Activated CD8-positive, alpha-beta memory T cell treated with anti-CD3 and anti-CD28 coated beads, Interleukin-2, amount 10 ng/mL, durations not matched to agents 7 days and 5 days (primary cell): ENCODE data around the gene STPG4. TPM values are rescaled to one million over a fixed set of nuclear protein-coding genes. Genes with fewer than 3 reads are reported as not detected.

ENCODE experiments used
- ATAC-seq: fragments of 150-1000 bp; cut with Tn5 transposase; one replicate; pipeline ENCODE4 v1.10.0; 2021; ENCODE audit warnings: moderate library complexity
- CTCF ChIA-PET: fragments of 350-600 bp; sonication (Branson Sonifier 250); formaldehyde crosslinking; loops from one replicate; lab custom pipeline; 2021; ENCODE audit warnings: antibody characterized with exemption; lab: Charles Lee
- DNase-seq: peaks from one replicate; pipeline ENCODE4 v3.0.0-alpha.2; 2020
- H3K27ac Mint-ChIP-seq: one replicate; pipeline ENCODE4 v1.8.0; 2021; ENCODE audit warnings: mild to moderate bottlenecking, mixed read lengths
- H3K27me3 Mint-ChIP-seq: one replicate; pipeline ENCODE4 v1.8.0; 2021; ENCODE audit warnings: mixed read lengths
- H3K36me3 Mint-ChIP-seq: one replicate; pipeline ENCODE4 v1.8.0; 2021; ENCODE audit warnings: mild to moderate bottlenecking, mixed read lengths
- H3K4me1 Mint-ChIP-seq: one replicate; pipeline ENCODE4 v1.8.0; 2021; ENCODE audit warnings: mixed read lengths
- H3K4me3 Mint-ChIP-seq: one replicate; pipeline ENCODE4 v1.8.0; 2021; ENCODE audit warnings: mild to moderate bottlenecking, moderate library complexity, mixed read lengths
- H3K9me3 Mint-ChIP-seq: one replicate; pipeline ENCODE4 v1.8.0; 2022; ENCODE audit warnings: low read depth, mixed read lengths
- total RNA-seq, 2 experiments: library from RNA; stranded (reverse); gene quantifications; one replicate each; pipeline ENCODE4 v1.2.3, GENCODE V29; 2021

The STPG4 gene, protein sequence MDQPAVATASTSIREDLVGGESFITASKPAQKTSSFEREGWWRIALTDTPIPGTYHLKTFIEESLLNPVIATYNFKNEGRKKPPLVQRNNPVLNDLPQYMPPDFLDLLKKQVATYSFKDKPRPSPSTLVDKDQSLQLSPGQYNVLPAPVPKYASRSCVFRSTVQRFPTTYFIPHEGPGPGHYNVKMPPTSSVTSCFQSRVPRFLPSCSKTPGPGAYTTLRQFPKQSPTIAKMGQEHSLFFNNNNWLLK
- under 1 TPM; 0.20 to 0.40 TPM for total RNA-seq

DNA sequence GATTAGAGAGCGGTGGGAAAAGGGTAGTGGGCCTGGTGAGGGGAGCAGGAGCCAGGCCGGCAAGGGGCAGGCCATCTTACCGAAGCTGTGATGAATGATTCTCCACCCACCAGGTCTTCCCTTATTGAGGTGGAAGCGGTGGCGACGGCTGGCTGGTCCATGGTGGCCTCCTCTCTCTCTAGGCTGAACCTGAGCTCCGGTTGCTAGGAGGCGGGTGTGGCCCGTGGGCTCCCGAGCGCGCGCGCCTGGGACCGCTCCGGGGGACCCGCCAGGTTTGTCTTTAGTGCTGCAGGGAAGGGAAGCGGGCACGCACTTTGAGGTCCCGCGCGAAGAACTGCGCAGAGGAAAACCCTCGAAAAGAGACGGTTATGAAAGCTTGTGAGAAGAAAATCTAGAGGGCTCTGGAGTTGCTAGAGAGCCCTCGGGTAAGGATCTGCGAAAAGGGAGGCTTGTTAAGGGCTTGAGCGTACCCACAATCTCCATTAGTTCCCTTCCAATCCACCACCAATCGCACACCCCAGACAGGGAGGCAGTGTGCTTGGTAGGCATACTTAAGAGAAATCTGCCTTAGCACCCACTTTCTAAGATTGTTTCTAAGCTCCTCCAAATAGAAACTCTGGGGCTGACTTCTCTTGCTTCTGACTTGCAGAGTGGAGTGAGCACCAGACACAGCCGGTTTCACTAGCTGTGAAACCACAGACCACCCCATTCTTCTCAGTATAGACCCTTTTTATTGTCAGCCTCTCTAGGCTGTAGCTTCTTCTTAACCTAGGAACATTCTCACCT, at the start of gene STPG4:
Gene STPG4, minus strand, starts transcription at position 218 of the 786 bp plus-strand sequence. Its CDS starts 57 bp downstream, at position 161.
- Mint-ChIP-seq H3K4me1 (peaks cover 28% of the 10 kb centered on the region), H3K27me3 (no peaks in the 10 kb centered on the region), H3K9me3 (no peaks in the 10 kb centered on the region), H3K27ac (peak within 1 kb of the TSS; percentile 80), H3K36me3 (peaks cover 33% of the 10 kb centered on the region), H3K4me3 (peak within 1 kb of the TSS; percentile 9)
- DNase-seq (no peak), ATAC-seq (peak; percentile 75)
- CTCF ChIA-PET, result interaction anchor here (1.3 to 1.4 kb wide), 2 partner anchors 10 to 170 kb away, joined by 3 to 4 read pairs; no protein-coding TSS in a partner anchor

DNA sequence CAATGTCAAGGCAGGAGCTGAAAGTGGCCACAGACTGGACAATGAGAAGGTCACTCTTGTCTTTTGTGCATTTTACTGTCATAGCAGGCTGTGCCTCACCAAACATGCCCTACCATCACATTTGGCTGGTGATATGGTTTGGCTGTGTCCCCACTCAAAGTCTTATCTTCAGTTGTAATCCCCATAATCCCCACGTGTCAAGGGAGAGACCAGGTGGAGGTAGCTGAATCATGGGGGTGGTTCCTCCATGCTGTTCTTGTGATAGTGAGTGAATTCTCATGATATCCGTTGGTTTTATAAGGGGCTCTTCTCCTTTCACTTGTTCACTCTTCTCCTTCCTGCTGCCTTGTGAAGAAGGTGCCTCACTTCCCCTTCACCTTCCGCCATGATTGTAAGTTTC, 49.6 kb upstream of the STPG4 start:
- no peaks in the 10 kb centered on the region for H3K4me1 Mint-ChIP-seq
- DNase-seq (no peak), ATAC-seq (no peak)
- H3K27ac Mint-ChIP-seq, result no peak overlapping the region
- CTCF ChIA-PET, result no interaction called here
- H3K27me3 Mint-ChIP-seq, result peaks cover 18% of the 10 kb centered on the region
- no peak overlapping the region for H3K4me3 Mint-ChIP-seq
- no peaks in the 10 kb centered on the region for H3K36me3 Mint-ChIP-seq
- H3K9me3 Mint-ChIP-seq, result no peaks in the 10 kb centered on the region

DNA sequence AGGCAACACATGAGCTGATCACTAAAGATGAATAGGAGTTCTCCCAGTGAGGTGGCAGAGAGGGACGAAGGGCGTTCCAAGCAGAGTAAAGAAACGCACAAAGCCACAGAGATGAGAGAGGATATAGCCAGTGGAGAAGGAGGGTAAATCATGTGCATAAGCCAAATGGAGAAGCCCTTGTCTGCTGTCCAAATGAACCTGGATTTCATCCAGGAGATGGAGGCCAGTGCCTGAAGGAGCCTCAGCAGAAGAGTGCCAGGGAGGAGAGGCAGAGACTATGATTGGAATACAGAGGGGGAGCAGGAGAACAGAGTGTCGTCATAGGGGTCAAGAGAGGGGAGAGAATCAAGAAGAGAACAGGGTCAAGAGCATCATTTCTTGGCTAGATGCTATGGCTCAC, 48.9 kb upstream of the STPG4 start:
- no peak overlapping the region for H3K27ac Mint-ChIP-seq
- H3K4me3 Mint-ChIP-seq, result no peak overlapping the region
- no peaks in the 10 kb centered on the region for H3K4me1 Mint-ChIP-seq
- peaks cover 19% of the 10 kb centered on the region for H3K27me3 Mint-ChIP-seq
- CTCF ChIA-PET, result no interaction called here
- no peak for ATAC-seq
- peak; percentile 19 for DNase-seq
- no peaks in the 10 kb centered on the region for H3K9me3 Mint-ChIP-seq
- H3K36me3 Mint-ChIP-seq, result no peaks in the 10 kb centered on the region

DNA sequence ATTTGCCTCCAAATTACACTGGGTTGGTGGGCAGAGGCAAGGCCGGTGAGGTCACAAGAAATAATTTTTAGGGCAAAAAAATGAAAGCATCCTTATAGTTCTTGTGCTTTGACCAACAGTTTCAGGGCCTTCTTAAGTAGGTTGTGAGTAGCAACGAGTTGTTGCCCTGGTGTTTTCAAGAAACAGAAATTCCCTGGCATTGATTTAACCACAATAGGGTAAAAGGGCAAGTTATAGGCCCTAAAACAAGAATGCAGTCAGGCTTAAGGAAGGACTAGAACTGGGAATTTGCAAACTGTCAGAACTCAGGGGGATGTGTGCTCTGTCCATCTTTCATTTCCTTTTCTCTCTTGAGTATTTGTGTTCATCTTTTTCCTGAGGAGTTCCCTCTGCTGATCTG, 46.1 kb upstream of the STPG4 start:
- ATAC-seq (no peak), DNase-seq (no peak)
- H3K9me3 Mint-ChIP-seq, result no peaks in the 10 kb centered on the region
- H3K27me3 Mint-ChIP-seq, result peaks cover 31% of the 10 kb centered on the region
- no peak overlapping the region for H3K4me3 Mint-ChIP-seq
- CTCF ChIA-PET, result no interaction called here
- no peak overlapping the region for H3K27ac Mint-ChIP-seq
- H3K36me3 Mint-ChIP-seq, result no peaks in the 10 kb centered on the region
- no peaks in the 10 kb centered on the region for H3K4me1 Mint-ChIP-seq

DNA sequence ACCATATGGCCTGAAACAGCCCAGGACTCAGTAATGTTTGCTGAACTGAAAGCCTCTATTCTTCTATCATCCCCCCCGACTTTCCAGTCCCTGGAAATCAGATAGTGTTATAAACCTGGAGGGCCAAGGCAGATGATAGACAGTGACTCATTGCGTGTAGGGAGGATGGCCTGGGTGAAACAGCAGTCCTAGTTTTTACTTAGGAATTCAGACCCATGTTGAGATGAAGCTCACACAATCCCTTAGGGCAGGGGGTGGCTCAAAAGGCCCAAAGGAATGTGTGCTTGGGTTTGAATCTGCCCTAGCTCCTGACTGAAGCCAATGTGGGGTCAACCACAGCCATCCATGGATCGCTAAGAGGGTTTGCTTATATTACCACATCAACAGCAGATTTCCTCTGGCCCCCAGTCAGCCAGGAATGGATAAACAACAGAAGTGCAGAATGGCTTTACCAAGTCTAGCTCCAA, 43.9 kb upstream of the STPG4 start:
- CTCF ChIA-PET, result no interaction called here
- ATAC-seq (no peak), DNase-seq (no peak)
- no peak overlapping the region for H3K27ac Mint-ChIP-seq
- H3K27me3 Mint-ChIP-seq, result peaks cover 40% of the 10 kb centered on the region
- no peaks in the 10 kb centered on the region for H3K36me3 Mint-ChIP-seq
- H3K9me3 Mint-ChIP-seq, result no peaks in the 10 kb centered on the region
- H3K4me3 Mint-ChIP-seq, result no peak overlapping the region
- H3K4me1 Mint-ChIP-seq, result no peaks in the 10 kb centered on the region

DNA sequence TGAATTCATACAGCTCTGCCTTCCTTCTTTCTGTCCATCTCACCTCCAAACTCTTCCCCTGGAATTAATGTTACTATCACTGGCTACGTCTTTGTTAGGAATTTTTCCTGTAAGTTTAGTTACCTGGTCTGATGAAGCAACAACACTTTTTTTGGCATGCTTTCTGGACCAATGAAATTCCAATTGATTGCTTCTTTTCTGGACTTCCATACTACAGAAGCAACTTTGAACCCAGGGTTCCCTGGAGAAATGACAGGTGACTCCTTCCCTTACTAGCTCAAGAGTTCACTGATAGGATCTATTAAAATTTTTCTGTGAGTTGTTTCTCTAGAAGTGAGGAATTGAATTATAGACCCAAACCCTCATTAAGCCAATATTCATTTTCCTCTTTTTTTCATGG, 41.4 kb upstream of the STPG4 start:
- no peaks in the 10 kb centered on the region for H3K36me3 Mint-ChIP-seq
- H3K27me3 Mint-ChIP-seq, result peaks cover 48% of the 10 kb centered on the region
- no peak overlapping the region for H3K27ac Mint-ChIP-seq
- no peak for ATAC-seq
- no peak for DNase-seq
- H3K4me3 Mint-ChIP-seq, result no peak overlapping the region
- H3K9me3 Mint-ChIP-seq, result no peaks in the 10 kb centered on the region
- H3K4me1 Mint-ChIP-seq, result no peaks in the 10 kb centered on the region
- CTCF ChIA-PET, result interaction anchor here (1.6 kb wide), 2 partner anchors 65 to 127 kb away, joined by 3 read pairs; no protein-coding TSS in a partner anchor

DNA sequence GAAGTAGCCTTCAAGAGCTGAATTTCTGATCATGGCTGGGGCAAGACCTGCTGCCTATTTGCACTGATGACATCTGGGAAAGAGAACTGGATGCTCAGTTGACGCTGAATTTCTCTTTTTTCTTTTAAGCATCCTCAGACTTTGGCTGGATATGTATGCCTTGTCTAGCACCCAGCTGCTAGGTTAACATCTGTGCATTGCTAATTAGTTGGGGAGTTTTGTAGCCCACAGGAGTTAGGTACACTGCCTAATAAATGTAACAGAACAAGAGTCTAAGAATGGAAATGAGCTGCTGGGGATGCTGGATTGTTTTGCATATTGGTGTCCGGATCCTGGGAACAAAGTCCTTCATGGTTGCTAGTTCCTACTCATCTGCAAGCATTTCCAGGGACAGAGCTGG, 40.9 kb upstream of the STPG4 start:
- DNase-seq, result no peak

DNA sequence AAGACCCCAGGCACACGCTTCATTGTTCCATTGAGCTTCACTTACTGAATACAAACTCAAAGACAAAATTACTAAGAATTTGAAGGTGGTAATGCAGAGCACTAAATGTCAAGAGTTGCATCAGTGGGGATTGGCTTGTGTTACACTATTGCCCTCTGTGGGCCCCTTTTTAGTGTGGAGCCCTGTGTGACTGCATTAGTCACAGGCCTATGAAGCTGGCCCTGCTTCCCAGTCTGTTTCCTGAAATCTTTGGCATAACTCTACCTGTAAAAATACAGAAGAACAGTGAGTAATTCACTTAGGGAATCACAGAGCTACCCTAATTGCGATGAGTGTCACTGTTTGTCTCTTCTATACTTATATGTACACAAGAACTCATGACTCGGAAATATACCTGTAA, 40.0 kb upstream of the STPG4 start:
- Mint-ChIP-seq H3K9me3 (no peaks in the 10 kb centered on the region), H3K4me3 (no peak overlapping the region), H3K4me1 (no peaks in the 10 kb centered on the region), H3K27ac (no peak overlapping the region), H3K27me3 (peaks cover 44% of the 10 kb centered on the region), H3K36me3 (no peaks in the 10 kb centered on the region)
- no peak for DNase-seq
- no peak for ATAC-seq
- CTCF ChIA-PET, result interaction anchor here (0.8 to 1.2 kb wide), 2 partner anchors 74 to 77 kb away, joined by 3 read pairs; no protein-coding TSS in a partner anchor

More for the DNA sequence above, 40.9 kb upstream of the STPG4 start:
- Mint-ChIP-seq H3K36me3 (no peaks in the 10 kb centered on the region), H3K27me3 (peaks cover 48% of the 10 kb centered on the region), H3K4me3 (no peak overlapping the region), H3K9me3 (no peaks in the 10 kb centered on the region), H3K27ac (no peak overlapping the region), H3K4me1 (no peaks in the 10 kb centered on the region)
- CTCF ChIA-PET, result interaction anchor here (1.6 kb wide), 2 partner anchors 66 to 127 kb away, joined by 3 read pairs; no protein-coding TSS in a partner anchor
- no peak for ATAC-seq

DNA sequence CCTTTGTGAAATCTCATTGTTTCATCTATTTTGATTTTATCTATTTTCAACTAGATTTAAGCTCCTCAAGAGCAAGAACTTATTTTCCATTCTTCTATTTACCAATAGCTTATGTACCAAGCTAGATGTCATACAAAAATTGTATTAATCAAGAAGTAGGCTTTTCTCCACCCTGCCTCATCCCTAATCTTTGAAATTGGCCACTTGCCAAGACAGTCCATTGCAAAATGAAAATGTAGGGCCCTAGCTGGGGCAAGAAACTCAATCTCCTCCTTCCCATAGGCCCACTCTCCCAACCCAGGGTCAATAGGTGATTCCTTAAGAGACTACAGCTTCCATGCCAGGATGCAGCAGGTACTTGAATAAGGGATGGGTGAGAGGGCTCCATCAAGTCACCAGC, 39.3 kb upstream of the STPG4 start:
- CTCF ChIA-PET, result interaction anchor here (1.2 kb wide), 1 partner anchor 75 kb away, joined by 3 read pairs; no protein-coding TSS in a partner anchor
- Mint-ChIP-seq H3K4me3 (no peak overlapping the region), H3K27ac (no peak overlapping the region), H3K9me3 (no peaks in the 10 kb centered on the region), H3K27me3 (peaks cover 39% of the 10 kb centered on the region), H3K4me1 (no peaks in the 10 kb centered on the region), H3K36me3 (no peaks in the 10 kb centered on the region)
- no peak for ATAC-seq
- DNase-seq, result no peak

DNA sequence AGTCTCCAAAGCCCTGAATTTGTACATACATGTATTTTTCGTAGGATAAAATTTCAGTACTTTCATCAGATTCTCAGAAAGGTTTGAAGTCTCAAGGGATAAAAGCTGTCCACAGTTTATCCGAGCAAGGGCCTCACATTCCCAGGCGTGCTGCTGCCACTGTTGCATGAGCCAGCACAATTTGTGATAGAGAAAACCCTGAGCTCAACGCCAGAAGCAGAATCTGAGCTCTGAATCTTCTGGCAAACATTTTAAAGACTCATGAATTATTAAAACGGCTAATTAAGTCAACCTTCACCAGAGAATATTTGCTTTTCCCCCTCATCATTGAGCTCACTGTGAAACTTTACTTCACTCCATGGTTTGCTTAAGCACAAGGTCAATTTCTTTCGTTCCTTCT, 38.5 kb upstream of the STPG4 start:
- no peak for ATAC-seq
- Mint-ChIP-seq H3K4me3 (no peak overlapping the region), H3K4me1 (no peaks in the 10 kb centered on the region)

DNA sequence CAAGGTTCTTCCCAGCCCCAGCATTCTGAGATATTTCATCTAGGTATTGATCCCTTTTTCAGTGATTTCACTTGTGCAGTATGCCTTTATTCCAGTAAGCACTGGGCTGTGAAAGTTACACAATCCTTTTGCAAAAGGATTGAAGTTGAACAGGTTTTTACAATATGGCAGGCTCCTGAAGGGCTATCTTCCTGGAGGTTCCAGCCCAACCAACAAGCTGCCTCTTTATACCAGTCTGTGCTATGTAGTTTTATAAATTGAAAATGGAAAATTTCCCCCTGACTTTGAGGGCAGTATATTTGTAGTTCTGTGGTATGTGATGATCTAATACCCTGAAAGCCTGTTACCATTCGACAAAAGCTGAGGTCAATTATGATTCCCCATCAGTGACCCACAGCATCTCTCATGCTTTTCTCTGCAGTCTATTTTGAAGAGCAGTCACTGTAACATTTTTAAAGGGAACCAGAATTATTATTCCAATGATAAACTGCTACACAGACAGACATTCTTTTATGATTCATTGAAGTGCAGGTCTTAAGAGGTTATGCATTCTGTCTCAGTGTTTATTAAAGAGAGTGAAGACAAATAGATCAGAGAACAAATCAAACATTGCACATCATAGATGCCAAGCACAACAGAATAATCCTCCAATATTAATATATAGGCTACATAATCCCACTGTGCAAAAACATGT, 35.2 kb upstream of the STPG4 start:
- Mint-ChIP-seq H3K4me1 (no peaks in the 10 kb centered on the region), H3K9me3 (no peaks in the 10 kb centered on the region), H3K27ac (no peak overlapping the region), H3K36me3 (no peaks in the 10 kb centered on the region), H3K4me3 (no peak overlapping the region), H3K27me3 (peaks cover 24% of the 10 kb centered on the region)
- CTCF ChIA-PET, result no interaction called here
- DNase-seq (no peak), ATAC-seq (no peak)

More for the DNA sequence above, 38.5 kb upstream of the STPG4 start:
- Mint-ChIP-seq H3K27ac (no peak overlapping the region), H3K27me3 (peaks cover 32% of the 10 kb centered on the region), H3K9me3 (no peaks in the 10 kb centered on the region), H3K36me3 (no peaks in the 10 kb centered on the region)
- CTCF ChIA-PET, result no interaction called here
- DNase-seq, result no peak

DNA sequence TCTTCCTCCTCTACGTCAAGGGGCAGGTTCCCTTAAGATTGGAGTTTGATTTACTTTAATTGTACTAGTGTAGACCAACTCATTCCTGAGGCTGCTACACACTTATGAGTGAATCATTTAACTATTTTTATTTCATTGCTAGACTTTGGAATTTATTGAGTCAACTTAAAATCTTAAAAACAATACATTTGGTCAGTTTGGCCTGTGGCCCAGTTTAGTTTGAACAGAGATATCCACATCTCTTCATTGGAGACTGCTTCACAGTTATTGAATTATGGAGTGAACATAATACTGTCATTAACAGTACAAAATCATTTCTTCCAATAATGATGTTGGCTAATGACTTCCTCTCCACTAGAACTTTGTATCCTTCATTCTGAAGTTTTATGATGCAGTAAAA, 34.5 kb upstream of the STPG4 start:
- Mint-ChIP-seq H3K9me3 (no peaks in the 10 kb centered on the region), H3K27me3 (peaks cover 24% of the 10 kb centered on the region), H3K4me1 (no peaks in the 10 kb centered on the region), H3K4me3 (no peak overlapping the region), H3K36me3 (no peaks in the 10 kb centered on the region), H3K27ac (no peak overlapping the region)
- ATAC-seq, result no peak
- CTCF ChIA-PET, result no interaction called here
- no peak for DNase-seq

DNA sequence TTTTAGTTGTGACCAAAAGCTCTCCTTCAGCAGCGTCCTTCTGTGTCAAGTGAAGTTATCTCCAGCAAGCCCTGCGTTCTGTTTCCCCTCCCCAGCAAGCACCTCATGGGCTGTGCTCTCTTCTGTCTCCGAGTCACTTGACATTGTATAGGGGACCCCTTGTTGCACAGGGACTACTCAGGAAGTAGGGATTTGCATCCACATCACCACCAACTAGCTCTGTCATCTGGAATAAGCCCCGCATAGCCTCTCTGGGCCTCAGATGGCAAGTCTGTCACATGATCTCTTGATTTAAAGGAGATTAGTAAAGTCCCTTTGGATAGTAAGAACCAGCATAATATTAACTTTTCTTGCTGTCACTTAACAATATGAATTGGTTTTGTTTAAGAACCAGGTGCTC, 32.0 kb upstream of the STPG4 start:
- H3K9me3 Mint-ChIP-seq, result no peaks in the 10 kb centered on the region
- DNase-seq (no peak), ATAC-seq (no peak)
- no peak overlapping the region for H3K27ac Mint-ChIP-seq
- CTCF ChIA-PET, result no interaction called here
- no peaks in the 10 kb centered on the region for H3K4me1 Mint-ChIP-seq
- peaks cover 20% of the 10 kb centered on the region for H3K27me3 Mint-ChIP-seq
- H3K36me3 Mint-ChIP-seq, result no peaks in the 10 kb centered on the region
- H3K4me3 Mint-ChIP-seq, result no peak overlapping the region
